GM12891 (cell line): Measurements from ENCODE around the gene SURF4.

Source experiments
- DNase-seq: peaks from one replicate; pipeline ENCODE4 v3.0.0; 2011; ENCODE audit warnings: low spot score; ENCODE audit not compliant: insufficient read length
- FAIRE-seq: peaks from 2 replicates; lab custom pipeline; 2011; peaks lifted over from hg19 to GRCh38; lab: Jason Lieb, UNC
- PAX5 ChIP-seq: IDR thresholded peaks from 2 replicates; pipeline ENCODE4 v1.6.1; 2011; ENCODE audit warnings: low read length, moderate library complexity, mild to moderate bottlenecking; ENCODE audit not compliant: insufficient read depth, severe bottlenecking
- POLR2A ChIP-seq: IDR thresholded peaks from 2 replicates; pipeline ENCODE4 v1.6.1; 2011; ENCODE audit warnings: low read depth, low read length, control low read depth
- POLR2AphosphoS5 ChIP-seq: IDR thresholded peaks from 2 replicates; pipeline ENCODE4 v1.6.1; 2011; ENCODE audit warnings: low read depth, low read length, control low read depth
- POU2F2 ChIP-seq: IDR thresholded peaks from 2 replicates; pipeline ENCODE4 v1.6.1; 2011; ENCODE audit warnings: low read depth, mild to moderate bottlenecking, control low read depth, low read length, moderate library complexity
- SPI1 ChIP-seq: IDR thresholded peaks from 2 replicates; pipeline ENCODE4 v1.6.1; 2011; ENCODE audit warnings: low read depth, low read length, control low read depth
- TAF1 ChIP-seq: IDR thresholded peaks from 2 replicates; pipeline ENCODE4 v1.6.1; 2011; ENCODE audit warnings: low read depth, low read length, control low read depth

Gene SURF4

DNA sequence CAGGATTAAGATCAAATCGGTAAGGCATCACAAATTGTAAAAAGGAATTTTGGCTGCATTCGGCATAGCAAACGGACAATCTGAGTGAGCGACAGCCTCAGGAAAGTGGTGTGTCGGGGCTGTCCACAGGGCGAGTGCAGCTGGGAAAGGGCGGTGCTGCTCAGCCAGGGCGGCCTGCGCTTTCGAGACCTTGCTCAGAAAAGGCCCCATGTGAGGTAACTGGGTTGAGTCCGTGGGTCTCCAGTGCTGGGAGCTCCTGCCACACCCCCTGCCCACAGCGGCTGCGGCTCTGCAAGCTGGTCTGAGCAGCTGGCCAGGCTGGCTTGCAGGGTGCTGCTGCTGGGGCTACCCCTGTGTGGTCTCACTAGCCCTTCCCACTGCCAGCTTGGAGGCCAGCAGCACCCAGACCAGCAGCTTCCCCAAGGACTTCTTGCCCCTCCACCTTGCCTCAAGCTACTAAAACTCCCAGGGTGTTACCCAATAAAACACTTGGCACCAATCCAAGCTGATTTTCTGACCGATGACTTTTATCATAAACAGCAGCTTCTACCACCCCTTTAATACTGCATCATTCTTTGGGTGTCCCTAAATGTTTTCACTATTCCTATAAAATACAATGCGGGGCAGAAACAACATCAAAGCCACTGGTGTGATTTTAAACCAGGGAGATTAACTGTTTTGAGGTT is 13.4 kb downstream of the SURF4 start:
- DNase-seq (no peak), FAIRE-seq (no peak)
- TF ChIP-seq TAF1 (no peak), PAX5 (no peak), POU2F2 (no peak), SPI1 (no peak), POLR2A (no peak), POLR2AphosphoS5 (peak; percentile 50; the same call in 1 of the 2 replicates)

DNA sequence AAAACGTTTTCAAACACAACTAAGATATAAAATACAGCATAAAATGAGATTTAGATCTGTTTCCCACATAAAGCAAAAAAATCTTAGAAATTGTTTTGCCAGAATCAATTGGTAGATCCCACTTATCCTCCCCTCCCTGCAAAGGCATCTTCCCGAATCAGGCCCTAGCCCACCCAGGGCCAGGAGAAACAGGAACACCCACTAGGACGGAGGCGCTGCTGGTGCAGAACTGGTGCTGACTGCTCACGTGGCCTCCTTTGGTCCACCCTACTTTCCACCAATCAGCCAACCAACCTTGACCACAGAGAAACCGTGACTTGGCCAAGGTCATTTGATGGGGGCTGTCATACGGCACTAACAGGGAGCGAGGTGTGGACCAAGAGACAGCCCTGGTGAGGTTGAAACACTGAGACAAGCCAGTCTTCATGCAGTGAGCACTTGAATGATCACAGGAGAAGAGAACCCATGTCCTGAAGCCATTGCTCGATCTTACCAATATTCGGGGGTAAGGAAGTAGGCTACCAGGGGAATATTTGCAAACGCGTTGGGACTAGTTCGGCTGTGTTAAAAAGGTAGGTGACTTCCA is 14.3 kb downstream of the SURF4 start:
- FAIRE-seq (no peak), DNase-seq (no peak)
- TF ChIP-seq POLR2AphosphoS5 (no peak; the same call in 1 of the 2 replicates), POU2F2 (0 out of 2 replicates have a peak, but pooled peaks have one; percentile 6), POLR2A (peak; percentile 51)

DNA sequence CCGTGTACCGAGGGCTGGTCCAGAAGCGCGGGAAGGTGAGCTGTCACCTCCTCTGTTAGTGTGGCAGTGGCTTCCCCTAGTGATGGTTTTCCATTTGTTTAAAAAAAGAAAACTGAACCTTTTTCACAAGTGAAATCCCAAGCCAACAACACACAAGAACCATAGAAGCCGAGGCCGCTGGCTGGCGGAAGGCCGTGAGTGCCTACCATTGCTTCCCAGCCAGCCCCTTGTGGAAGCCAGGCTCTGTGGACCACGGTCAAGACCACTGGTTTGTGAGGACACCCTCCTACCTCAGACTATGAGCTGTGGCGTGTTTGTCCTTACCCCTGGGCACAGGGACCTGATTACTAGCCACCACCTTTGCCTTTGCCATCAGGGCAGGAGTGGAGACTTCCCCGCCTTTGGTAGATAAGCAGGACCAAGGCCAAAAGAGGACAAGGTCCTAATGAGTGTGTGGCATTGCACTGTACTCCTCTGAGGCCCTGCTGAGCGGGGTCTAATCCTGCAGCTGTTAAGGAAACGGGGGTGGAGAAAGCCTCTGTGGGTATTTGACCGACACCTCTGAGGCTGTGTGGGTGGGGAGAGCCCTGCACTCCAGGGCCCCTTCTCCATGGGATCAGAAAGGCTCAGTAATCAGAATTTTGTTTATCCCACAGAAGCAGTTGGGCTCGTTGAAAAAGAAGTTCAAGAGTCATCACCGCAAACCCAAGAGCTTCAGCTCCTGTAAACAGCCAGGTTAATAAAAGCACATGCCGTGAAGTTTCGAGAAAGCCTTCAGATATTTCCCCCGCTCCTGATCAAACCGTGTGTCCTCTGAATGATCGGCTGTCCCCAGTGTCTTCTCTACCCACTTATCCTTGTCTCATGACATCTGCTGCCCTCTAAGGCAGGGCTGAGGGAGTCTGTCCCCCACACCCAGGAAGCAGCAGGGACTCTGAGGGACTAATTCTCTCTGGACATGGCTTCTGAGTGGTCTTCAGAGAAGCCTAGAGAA is 15.2 kb downstream of the SURF4 start:
- TF ChIP-seq SPI1: no peak
- no peak for TF ChIP-seq POLR2AphosphoS5
- TF ChIP-seq POLR2A: no peak; the same call in 1 of the 2 replicates
- no peak for TF ChIP-seq TAF1
- TF ChIP-seq PAX5: no peak
- 0 out of 2 replicates have a peak, but pooled peaks have one; percentile 11 for TF ChIP-seq POU2F2
- no peak for FAIRE-seq

DNA sequence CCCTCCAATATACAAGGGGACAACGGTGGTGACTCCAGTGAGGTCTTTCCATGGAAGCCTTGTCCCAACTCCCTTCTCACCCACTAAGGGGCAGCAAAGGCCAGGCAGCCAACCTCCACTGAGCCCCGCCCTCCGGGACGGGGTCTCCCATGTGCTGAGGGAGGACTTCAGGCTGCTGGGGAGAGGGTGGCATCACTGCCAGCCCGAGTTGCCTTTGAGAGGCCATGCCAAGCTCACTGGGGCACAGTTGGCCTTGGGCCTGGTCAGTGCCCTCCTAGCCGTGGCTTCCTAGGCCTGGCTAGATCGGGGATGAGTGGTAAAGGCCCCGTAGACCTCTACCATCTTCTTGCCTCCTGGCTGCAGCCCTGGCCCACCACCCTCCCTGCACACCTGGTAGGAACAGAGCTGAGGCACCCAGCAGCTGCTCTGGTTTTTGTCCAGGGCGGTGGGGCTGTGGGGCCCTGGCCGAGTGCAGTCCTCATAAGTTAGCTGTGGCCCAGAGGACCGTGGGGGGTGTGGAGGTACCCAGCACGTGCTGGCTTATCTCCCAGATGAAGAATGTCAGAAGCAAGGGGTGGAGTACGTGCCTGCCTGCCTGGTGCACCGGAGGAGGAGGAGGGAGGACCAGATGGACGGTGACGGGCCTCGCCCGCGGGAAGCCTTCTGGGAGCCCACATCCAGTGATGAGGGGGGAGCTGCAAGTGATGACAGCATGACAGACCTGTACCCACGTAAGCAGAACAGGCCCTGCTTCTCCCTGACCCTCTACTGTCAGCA is 16.3 kb downstream of the SURF4 start:
- FAIRE-seq: no peak
- DNase-seq: no peak

More for the DNA sequence above, 15.2 kb downstream of the SURF4 start:
- no peak for DNase-seq

DNA sequence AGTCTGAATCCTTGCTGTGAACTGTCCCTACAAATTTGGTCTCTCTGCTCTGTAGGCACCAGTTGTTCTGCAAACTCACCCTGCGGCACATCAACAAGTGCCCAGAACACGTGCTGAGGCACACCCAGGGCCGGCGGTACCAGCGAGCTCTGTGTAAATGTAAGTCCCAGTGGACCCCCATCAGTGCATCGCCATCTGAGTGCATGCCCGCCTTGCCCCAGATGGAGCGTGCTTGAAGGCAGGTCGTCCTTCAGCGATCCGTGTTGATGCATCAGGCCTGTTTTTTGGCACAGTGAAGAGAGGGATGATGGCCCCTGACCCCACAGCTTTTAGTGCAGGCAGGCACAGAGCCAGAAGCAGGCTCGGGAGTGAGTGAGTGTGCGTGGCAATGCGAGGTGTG is 18.2 kb downstream of the SURF4 start:
- DNase-seq (no peak), FAIRE-seq (peak; percentile 55)
- TF ChIP-seq POU2F2 (no peak), SPI1 (no peak), POLR2AphosphoS5 (no peak), TAF1 (no peak), PAX5 (no peak), POLR2A (no peak)

More for the DNA sequence above, 16.3 kb downstream of the SURF4 start:
- TF ChIP-seq POLR2AphosphoS5: 0 out of 2 replicates have a peak, but pooled peaks have one; percentile 10
- no peak for TF ChIP-seq PAX5

DNA sequence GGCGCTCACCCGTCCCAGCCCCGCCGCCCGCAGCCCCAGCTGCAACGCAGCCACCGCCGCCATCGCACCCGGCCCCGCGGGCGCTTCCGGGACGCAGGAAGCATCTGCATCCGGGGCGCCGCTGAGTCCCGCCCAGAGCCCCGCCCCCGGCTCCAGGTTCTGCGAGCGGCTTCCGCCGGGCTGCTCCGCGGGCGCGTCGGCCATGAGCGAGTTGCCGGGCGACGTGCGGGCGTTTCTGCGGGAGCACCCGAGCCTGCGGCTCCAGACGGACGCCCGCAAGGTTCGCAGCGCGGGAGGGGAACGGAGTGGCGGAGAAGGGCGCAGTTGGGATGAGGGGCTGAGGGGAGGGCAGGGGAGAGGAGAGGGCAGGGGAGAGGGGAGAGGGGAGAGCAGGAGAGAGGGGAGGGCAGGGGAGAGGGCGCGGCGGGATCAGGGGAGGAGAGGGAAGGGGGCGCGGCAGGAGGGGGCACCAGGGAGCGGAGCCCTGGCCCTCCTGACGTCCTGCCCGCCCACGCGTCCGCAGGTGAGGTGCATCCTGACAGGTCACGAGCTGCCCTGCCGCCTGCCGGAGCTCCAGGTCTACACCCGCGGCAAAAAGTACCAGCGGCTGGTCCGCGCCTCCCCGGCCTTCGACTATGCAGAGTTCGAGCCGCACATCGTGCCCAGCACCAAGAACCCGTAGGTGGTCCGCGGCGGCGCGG is 19.3 kb downstream of the SURF4 start, which contains the start of the genes SURF1 and SURF2:
Gene SURF1 (minus strand): TSS at position 97 of the 701 bp plus-strand sequence. CDS start 34 bp downstream, at position 63.
Gene SURF2 (plus strand): TSS at position 160 of the 701 bp plus-strand sequence. CDS start 43 bp downstream, at position 203.
- FAIRE-seq: peak; percentile 63
- DNase-seq: peak; percentile 95
- peak; percentile 57; the same call in 1 of the 2 replicates for TF ChIP-seq POLR2AphosphoS5
- TF ChIP-seq PAX5: peak; percentile 10
- peak; percentile 74 for TF ChIP-seq TAF1
- no peak; the same call in none of the 2 replicates for TF ChIP-seq POLR2A

DNA sequence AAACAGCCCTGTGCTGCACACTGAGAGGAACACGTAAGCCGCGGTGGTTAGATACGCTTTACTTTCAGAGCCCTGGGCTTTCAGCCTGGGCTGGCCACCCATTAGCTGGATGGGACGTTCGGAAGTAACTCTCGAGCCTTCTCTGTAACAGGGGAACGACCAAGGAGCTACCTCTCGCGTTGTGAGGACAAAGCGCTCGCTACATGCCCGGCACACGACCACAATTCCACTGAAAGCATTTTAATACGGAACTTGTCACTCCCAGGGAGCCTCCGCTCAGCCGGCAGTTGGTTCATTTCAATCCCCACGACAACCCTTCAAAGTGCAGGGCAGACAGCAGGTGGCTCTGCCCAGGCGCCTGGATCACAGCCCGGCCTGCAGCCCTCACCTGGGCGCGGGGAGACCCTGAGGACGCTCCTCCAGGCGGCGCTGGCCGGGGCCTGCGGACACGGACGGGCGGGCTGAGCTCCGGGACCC is 19.9 kb downstream of the SURF4 start:
- DNase-seq (no peak), FAIRE-seq (no peak)
- TF ChIP-seq POU2F2: no peak
- TF ChIP-seq POLR2AphosphoS5: 0 out of 2 replicates have a peak, but pooled peaks have one; percentile 9
- no peak for TF ChIP-seq SPI1
- TF ChIP-seq PAX5: no peak
- TF ChIP-seq TAF1: no peak

DNA sequence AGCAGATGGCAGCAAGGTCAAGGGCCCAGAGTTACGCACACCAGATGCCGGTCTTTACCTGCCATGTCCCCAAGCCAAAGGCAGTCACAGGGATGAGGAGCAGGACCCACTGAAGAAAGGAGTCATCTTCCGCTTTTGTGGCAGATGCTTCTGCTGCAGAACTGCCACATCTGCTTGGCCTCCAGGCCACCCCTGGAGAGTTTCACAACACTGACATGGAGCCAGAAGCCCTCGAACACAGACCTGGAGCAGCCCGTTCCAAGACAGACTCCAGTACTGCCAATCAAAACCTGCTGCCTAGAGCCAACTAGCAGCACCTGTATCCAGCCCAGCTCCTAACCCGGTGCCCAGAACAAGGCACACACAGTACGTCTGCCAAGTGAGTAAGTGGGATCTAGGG is 21.1 kb downstream of the SURF4 start:
- no peak for FAIRE-seq
- no peak for DNase-seq
- TF ChIP-seq POU2F2: no peak
- no peak for TF ChIP-seq PAX5
- TF ChIP-seq POLR2AphosphoS5: no peak
- no peak for TF ChIP-seq SPI1
- no peak; the same call in 1 of the 2 replicates for TF ChIP-seq POLR2A
- no peak for TF ChIP-seq TAF1
